SK-N-SH treated with all-trans-retinoic acid at 6 μM for 48 hours (cell line): Measurements from ENCODE around the gene EGFL6.

ENCODE experiments used
- ISL1 ChIP-seq: fragments of 250-450 bp; sonication (Bioruptor Pico); IDR thresholded peaks from 2 replicates; pipeline ENCODE4 v2.1.2; 2022; ENCODE audit warnings: mild to moderate bottlenecking, moderate library complexity
- PATZ1 ChIP-seq: fragments of 250-450 bp; sonication (Bioruptor Pico); IDR thresholded peaks from 2 replicates; pipeline ENCODE4 v1.8.0; 2020; ENCODE audit warnings: mild to moderate bottlenecking, moderate library complexity, borderline replicate concordance

- TF ChIP-seq PATZ1 (CRISPR knock-in tag), result no peak
- TF ChIP-seq ISL1 (CRISPR knock-in tag), result no peak
Observed at GRCh38 chrX:13620207-13620606, 50.8 kb downstream of the EGFL6 start.
